SK-N-SH (cell line): ENCODE measurements around the gene MRPL55.

ENCODE experiments used
- EP300 ChIP-seq, 2 experiments: IDR thresholded peaks; 2 replicates each; pipeline versions ENCODE4 v1.4.0 to v1.6.1; 2012; ENCODE audit warnings: borderline replicate concordance in 1 of 2, low read depth in 1 of 2, low read length in 1 of 2
- EZH2phosphoT487 ChIP-seq: fragments of 200-600 bp; sonication (generic); IDR thresholded peaks from 2 replicates; pipeline ENCODE4 v1.6.1; 2017; ENCODE audit warnings: low read depth, mixed run types, mild to moderate bottlenecking, antibody characterized with exemption, moderate library complexity, borderline replicate concordance
- YY1 ChIP-seq: IDR thresholded peaks from 2 replicates; pipeline ENCODE4 v1.4.0; 2012; ENCODE audit warnings: low read depth, mild to moderate bottlenecking

DNA sequence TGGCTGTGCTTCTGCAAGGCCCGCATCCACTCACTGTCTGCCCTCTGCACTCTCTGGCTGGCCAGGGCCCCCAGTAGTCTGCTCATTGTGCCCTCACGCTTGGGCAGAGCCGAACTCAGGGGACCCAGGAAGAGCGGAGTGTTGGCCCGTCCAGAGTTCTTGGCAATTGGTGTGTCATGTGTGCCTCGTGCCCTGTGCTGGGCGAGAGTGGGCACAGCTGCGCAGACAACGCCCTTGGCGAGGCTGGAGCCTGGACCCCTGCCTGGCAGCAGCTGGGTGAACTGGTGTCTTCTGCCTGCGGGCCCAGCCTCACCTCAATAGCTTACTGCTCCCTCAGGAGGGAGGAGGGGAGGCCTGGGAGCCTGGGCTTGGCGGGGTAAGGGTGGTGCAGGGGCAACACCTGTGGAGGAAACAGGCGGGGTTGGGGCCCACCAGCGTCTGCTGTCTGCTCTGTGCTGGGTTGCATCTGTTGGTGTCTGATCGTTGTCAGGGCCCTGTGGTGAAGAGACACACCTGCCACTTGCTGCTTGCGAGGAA, 33.1 kb upstream of the MRPL55 start:
- TF ChIP-seq YY1 (no peak), EP300 (IDR thresholded peaks at IDR 0.05; ENCODE audit: borderline replicate concordance in 1 of 2, low read depth in 1 of 2, low read length in 1 of 2) (no peak), EZH2phosphoT487 (no peak)
